GM19452 (cell line): ENCODE data around the gene TBK1.

Source experiments
- ATAC-seq: cut with Tn5 transposase; IDR thresholded peaks from one replicate; pipeline ENCODE4 v1.9.1; 2021; ENCODE audit not compliant: unreplicated experiment

The TBK1 gene

GRCh38 chr12:64450711-64451486 lies 1.0 kb upstream of the TBK1 start:
- ATAC-seq: no peak

GRCh38 chr12:64452559-64453329 lies 824 bp downstream of the TBK1 start:
- ATAC-seq: no peak

- no peak for ATAC-seq
These were observed 3.6 kb downstream of the TBK1 start for GRCh38 chr12:64455506-64455905.

GRCh38 chr12:64456119-64456518 lies 4.2 kb downstream of the TBK1 start:
- no peak for ATAC-seq

GRCh38 chr12:64457032-64457431 lies 5.1 kb downstream of the TBK1 start:
- peak; percentile 3 for ATAC-seq

- ATAC-seq: peak; percentile 66
These were observed 5.5 kb downstream of the TBK1 start for GRCh38 chr12:64457466-64457865.

GRCh38 chr12:64457923-64458322 lies 6.0 kb downstream of the TBK1 start:
- no peak for ATAC-seq

- no peak for ATAC-seq
These were observed 7.5 kb downstream of the TBK1 start for GRCh38 chr12:64459394-64459891.

GRCh38 chr12:64461634-64462414 lies 9.9 kb downstream of the TBK1 start:
- ATAC-seq: no peak

GRCh38 chr12:64466178-64466577 lies 14.3 kb downstream of the TBK1 start:
- no peak for ATAC-seq

- ATAC-seq: no peak
These were observed 17.0 kb downstream of the TBK1 start for GRCh38 chr12:64468966-64469365.

- ATAC-seq: no peak
These were observed 17.7 kb downstream of the TBK1 start for GRCh38 chr12:64469455-64470142.

GRCh38 chr12:64470495-64470894 lies 18.6 kb downstream of the TBK1 start:
- ATAC-seq: no peak

- ATAC-seq: no peak
These were observed 21.3 kb downstream of the TBK1 start for GRCh38 chr12:64473176-64473575.

GRCh38 chr12:64475518-64475917 lies 23.6 kb downstream of the TBK1 start:
- no peak for ATAC-seq

GRCh38 chr12:64476844-64477243 lies 24.9 kb downstream of the TBK1 start:
- no peak for ATAC-seq

GRCh38 chr12:64478661-64479060 lies 26.7 kb downstream of the TBK1 start:
- no peak for ATAC-seq

GRCh38 chr12:64480148-64480547 lies 28.2 kb downstream of the TBK1 start:
- no peak for ATAC-seq

- ATAC-seq: no peak
These were observed 34.7 kb downstream of the TBK1 start for GRCh38 chr12:64486657-64487056.

GRCh38 chr12:64491718-64492117 lies 39.8 kb downstream of the TBK1 start:
- no peak for ATAC-seq

GRCh38 chr12:64493513-64493912 lies 41.6 kb downstream of the TBK1 start:
- ATAC-seq: no peak
